ENCODE results near the gene ADRA2C.

Gene ADRA2C

DNA sequence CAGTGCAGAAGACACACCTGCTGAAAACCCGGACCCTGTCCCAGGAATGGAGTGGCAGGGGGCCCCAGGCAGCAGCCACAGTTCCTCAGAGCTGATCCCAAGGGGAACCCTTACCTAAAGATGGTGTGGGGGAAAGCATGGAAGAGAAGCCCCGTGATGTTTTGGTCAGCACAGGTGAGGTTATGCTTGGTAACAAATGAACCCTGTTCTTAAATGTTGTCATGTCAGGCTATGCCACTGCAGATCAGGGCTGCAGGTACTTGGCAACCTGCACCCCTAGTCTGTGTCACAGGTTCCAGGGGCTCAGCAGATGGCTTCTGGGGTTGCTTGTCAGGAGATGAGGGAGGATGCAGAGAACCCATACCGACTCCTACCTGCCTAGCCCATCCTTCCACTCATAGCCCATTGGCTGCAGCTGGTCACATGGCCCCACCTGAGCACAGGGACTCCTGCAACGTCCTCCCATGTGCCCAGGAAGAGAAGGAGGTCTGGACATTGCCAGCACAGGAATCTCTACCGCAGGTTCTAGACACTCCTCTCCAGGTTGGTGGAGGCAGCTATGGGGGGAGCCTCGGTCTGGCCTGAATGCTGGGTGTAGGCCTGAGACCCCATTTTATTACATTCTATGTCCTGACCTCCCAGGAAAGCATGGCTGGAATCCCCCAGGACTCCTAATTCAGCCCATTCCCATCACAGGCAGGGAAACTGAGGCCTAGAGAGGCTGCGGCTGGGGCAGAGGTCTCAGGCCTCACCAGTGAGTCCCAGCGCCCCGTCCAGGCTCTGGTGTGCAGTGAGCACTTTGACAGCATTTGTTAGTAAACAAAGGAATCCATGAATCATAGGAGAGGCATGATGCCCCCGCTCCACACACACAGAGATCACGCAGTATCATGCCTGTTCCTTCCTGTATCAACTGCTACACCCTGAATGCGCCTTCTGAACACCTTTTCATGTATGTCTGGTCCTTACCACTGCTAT is 51.1 kb downstream of the ADRA2C start:
- DNase-seq, result no peak
